ENCODE measurements around the gene HPCAL1.

The HPCAL1 gene

DNA sequence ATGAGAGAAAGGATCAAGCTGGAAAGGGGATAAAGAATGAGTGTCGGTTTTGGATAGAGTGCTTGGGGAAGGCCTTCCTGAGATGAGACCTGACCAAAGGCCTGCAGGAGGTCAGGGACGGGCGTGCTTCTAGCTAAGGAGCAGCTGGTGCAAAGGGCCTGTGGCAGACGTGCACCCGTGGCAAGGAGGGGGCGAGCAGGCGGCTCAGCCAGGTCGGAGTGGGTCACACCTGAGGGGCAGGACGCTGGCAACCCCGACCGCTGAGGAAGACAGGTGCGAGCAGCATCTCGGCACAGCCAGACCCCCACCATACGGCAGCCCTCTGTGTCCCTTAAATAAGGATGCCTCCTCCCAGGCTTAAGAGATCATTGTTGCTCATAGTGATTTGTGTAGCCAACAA is 97.3 kb downstream of the HPCAL1 start:
- H3K4me3 ChIP-seq (ENCODE audit: low read length): no peak overlapping the region
- TF ChIP-seq, protein P1, sequence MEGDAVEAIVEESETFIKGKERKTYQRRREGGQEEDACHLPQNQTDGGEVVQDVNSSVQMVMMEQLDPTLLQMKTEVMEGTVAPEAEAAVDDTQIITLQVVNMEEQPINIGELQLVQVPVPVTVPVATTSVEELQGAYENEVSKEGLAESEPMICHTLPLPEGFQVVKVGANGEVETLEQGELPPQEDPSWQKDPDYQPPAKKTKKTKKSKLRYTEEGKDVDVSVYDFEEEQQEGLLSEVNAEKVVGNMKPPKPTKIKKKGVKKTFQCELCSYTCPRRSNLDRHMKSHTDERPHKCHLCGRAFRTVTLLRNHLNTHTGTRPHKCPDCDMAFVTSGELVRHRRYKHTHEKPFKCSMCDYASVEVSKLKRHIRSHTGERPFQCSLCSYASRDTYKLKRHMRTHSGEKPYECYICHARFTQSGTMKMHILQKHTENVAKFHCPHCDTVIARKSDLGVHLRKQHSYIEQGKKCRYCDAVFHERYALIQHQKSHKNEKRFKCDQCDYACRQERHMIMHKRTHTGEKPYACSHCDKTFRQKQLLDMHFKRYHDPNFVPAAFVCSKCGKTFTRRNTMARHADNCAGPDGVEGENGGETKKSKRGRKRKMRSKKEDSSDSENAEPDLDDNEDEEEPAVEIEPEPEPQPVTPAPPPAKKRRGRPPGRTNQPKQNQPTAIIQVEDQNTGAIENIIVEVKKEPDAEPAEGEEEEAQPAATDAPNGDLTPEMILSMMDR (conservative IDR thresholded peaks at IDR 0.05; ENCODE audit: low read length): no peak

DNA sequence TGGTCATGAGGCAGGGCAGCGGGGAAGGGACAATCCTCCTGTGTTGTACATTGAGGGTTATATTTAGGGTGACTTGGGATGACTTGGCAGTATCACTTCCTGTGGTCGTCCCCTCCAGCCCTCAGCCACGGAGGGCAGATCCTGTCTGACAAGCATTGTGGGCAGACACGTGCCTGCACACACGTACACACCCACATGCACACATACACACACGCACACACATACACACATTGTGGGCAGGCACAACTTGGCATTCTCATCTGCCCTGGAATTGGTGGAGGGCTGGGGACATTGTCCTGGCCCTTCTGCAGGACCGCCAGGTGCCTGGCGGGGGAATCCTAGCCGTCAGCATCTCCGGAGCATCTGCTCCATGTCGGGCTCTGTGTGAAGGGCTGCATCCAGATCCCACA is 97.9 kb downstream of the HPCAL1 start:
- TF ChIP-seq, protein P1 (conservative IDR thresholded peaks at IDR 0.05; ENCODE audit: low read length): no peak
- no peak overlapping the region for H3K4me3 ChIP-seq (ENCODE audit: low read length)
- no peak for DNase-seq (ENCODE audit: low read depth)

More for the DNA sequence above, 97.3 kb downstream of the HPCAL1 start:
- no peak for DNase-seq (ENCODE audit: low read depth)

DNA sequence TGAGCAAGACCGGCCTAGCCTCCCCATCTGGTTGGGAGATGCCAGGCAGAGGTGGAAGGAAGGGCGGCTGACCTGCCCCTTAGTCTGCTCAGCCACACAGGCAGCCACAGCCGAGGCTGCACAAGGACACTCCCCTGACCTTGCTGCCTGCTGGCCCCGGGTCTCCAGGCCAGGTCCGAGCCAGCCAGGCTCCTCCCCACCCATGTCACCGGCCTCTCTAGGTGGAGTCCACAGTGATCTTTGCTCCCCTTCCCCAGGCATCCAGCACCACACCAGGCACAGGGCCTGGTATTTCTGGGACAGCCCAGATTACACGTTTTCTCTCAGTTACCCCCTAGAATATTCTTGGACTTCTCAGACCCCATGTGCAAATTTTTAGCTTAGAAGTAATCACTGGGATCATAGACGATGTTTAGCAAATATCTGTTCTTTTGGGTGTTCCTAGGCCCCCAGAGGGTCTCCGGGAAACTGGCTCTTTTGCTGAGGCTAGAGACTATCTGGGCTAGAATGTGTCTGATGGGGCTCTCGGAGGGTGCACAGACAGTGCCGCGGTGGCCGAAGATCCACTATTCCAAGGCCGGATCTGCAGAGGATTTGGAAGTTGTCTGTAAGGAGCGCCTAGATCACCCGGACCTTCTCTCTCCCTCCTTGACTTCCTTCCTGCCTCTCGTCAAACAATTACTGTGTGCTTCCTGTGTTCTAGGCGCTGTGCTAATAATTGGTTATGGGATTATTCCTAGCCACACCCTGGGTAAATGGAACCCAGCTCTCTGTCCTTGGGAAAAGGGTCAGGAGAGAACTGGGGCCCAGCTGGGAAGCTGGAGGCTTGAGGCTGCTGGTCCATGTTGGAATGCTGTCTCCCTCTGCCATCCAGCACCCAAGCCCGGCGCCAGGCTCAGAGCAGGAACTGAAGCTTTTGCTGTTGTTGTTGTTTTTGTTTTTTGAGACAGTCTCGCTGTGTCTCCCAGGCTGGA is 98.6 kb downstream of the HPCAL1 start:
- no peak overlapping the region for H3K4me3 ChIP-seq (ENCODE audit: low read length)
- TF ChIP-seq, protein P1 (conservative IDR thresholded peaks at IDR 0.05; ENCODE audit: low read length): no peak
- no peak for DNase-seq (ENCODE audit: low read depth)

DNA sequence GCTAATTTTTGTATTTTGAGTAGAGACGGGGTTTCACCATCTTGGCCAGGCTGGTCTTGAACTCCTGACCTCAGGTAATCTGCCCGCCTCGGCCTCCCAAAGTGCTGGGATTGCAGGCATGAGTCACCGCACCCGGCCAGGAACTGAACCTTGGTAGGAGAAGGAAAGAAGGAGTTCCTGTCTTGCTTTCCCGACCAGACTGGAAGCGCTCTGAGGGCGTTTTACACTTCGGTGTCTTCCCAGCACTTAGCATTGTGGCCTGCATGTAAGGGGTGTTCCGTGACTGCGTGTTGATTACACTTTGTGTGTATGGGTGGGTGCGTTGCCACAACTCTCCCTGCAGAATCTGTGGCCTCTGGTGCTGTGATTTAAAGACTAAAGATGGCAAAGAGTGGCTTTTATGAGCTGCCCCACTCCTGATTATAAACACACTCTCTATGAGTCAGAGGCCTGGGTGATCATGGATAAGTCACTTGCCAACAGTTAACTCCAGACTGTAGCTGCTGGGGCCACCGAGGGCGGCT is 99.4 kb downstream of the HPCAL1 start:
- TF ChIP-seq, protein P1 (conservative IDR thresholded peaks at IDR 0.05; ENCODE audit: low read length): no peak
- DNase-seq (ENCODE audit: low read depth): peak; percentile 71
- H3K4me3 ChIP-seq (ENCODE audit: low read length): no peak overlapping the region

DNA sequence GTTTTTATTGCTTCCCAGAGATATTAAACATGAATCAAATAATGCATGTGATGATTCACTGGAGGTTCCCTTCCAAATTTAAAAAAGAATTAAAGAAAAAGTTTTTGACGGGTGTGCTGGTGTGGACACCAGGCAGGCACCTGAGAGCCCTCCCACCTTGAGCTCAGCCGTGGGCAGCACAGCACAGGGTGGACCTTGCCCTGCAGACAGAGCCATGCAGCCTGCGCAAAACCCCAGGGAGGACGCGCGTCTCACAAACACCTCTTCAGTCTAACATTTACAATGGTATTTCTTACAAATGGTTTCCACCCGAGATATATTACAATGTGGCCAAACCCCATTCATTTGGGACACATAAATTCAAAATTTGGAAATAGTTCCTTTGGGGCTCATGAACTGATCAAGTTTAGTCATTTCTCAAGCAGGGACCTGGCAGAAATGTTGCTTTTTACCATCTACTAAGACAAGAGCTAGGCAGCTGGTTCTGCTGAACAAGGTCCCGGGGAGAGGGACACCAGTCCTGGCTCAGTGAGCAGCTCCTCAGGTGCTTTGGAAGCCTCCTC is 100.0 kb downstream of the HPCAL1 start:
- peak; percentile 68 for DNase-seq (ENCODE audit: low read depth)
- no peak overlapping the region for H3K4me3 ChIP-seq (ENCODE audit: low read length)
- TF ChIP-seq, protein P1 (conservative IDR thresholded peaks at IDR 0.05; ENCODE audit: low read length): no peak

DNA sequence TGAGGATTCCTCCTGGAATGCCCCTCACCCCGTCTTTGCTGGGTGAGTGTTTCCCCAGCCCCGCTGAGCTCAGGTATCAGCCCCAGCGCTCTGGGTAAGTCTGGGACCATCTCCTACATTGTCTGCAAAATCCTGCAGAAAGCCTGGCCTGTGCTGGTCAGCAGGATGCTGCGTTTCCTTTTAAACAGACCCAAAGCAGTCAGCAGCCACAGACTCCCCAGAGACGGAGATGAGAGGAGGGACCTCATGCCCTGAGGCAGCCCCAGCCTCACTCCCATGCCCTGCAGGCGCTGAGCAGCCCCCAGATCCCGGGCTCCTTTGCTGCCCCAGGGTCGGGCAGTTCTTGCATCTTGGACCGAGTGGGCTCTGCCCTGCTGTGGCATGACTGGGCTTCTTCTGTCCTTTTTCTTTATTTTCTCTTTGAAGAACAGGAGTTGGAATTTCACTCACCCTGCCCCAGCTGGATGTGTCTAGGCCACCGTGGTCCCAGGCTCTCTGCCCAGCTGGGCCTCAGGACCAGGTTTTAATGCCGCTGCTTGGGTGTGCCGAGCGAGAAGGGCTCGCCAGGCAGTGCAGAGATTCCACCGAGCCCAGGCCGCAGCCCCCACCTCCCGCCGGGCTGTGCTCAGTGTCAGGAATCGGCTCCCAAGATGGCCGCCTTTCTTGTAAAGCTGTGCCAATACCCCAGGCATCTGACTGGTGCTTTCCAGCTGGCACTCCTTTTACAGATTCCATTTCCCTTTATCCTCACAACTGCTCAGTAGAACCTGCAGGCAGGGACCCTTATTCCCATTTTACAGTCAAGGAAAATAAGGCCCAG is 101.8 kb downstream of the HPCAL1 start:
- no peak overlapping the region for H3K4me3 ChIP-seq (ENCODE audit: low read length)
- DNase-seq (ENCODE audit: low read depth): peak; percentile 65
- TF ChIP-seq, protein P1 (conservative IDR thresholded peaks at IDR 0.05; ENCODE audit: low read length): no peak

Measured in AG10803 (cell line).